AG09319 (cell line): ENCODE measurements around the gene TEX13C.
"Not testable (repeated sequence)": the region's sequence is repeated elsewhere in the genome, so short reads cannot be mapped to it uniquely, and the experiment has no call there.

Source experiments
- DNase-seq: peaks from one replicate; pipeline ENCODE4 v3.0.0-alpha.2; 2010; ENCODE audit warnings: low read depth; ENCODE audit errors: extremely low read depth
- TF ChIP-seq, protein P1 (sequence below): IDR thresholded peaks from 2 replicates; pipeline ENCODE4 v1.5.1; 2011; ENCODE audit warnings: low read depth, mild to moderate bottlenecking, inconsistent platforms, low read length, moderate library complexity

Gene TEX13C

DNA sequence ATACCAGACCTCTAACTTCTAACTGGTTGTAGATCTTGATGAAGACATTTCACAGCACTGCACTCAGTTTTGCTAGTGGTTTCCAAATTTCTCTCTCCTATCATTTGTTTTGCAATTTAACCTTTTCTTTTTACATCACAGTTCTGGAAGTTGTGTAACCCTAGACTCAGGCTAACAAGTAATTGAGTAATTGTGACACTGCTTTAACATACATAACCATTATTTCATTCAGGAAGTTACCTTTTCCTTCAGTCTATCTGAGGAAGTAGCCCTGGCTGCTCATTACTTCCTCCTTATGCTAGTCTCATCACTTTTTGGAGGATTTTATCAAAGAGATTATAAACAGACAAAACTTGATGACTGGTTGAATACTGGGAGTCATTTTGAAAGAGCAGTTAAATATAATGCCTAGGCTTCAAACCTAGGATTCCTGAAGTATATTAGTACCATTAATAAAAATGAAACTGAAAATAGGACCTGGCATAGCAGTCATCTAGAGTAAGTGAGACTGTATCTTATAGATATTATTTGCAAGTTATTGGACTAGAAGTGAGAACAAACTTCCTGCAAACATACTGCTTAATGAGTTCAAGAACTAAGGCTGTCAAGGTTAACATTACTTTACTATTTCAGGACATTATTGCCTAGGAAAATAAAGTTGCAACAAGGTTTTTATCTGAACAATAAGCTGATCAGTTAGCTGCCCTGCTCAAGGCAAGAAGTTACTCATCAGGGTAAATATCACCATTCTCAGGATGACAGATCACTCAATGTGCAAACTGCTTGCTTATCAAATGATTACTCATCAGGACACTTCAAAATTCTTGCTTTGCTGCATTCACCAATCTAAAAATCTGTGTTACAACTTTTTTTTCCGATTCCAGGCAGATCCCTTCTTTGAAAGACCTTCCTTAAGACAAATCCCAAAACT, 25.6 kb upstream of the TEX13C start:
- peak; percentile 3 for DNase-seq

DNA sequence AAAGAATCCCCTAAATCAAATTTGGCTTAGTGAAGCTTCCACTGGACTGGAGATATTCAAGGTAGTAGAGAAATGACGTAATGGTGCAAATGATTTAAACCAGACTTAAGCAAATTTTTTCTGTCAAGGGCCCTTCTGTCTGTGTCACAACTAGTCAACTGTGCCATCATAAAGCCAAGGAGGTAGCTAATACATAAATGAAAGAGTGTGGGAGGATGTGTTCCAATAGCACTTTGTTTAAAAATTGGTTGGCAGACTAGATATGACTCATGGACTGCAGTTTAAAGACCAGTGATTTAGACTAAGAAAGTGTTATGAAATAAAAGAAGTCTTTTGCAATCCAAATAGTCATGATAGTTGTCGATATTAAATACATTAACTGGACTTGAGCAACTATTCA, 24.3 kb upstream of the TEX13C start:
- TF ChIP-seq, protein P1, sequence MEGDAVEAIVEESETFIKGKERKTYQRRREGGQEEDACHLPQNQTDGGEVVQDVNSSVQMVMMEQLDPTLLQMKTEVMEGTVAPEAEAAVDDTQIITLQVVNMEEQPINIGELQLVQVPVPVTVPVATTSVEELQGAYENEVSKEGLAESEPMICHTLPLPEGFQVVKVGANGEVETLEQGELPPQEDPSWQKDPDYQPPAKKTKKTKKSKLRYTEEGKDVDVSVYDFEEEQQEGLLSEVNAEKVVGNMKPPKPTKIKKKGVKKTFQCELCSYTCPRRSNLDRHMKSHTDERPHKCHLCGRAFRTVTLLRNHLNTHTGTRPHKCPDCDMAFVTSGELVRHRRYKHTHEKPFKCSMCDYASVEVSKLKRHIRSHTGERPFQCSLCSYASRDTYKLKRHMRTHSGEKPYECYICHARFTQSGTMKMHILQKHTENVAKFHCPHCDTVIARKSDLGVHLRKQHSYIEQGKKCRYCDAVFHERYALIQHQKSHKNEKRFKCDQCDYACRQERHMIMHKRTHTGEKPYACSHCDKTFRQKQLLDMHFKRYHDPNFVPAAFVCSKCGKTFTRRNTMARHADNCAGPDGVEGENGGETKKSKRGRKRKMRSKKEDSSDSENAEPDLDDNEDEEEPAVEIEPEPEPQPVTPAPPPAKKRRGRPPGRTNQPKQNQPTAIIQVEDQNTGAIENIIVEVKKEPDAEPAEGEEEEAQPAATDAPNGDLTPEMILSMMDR = no peak
- no peak for DNase-seq

More for the DNA sequence above, 25.6 kb upstream of the TEX13C start:
- TF ChIP-seq, protein P1 = no peak

DNA sequence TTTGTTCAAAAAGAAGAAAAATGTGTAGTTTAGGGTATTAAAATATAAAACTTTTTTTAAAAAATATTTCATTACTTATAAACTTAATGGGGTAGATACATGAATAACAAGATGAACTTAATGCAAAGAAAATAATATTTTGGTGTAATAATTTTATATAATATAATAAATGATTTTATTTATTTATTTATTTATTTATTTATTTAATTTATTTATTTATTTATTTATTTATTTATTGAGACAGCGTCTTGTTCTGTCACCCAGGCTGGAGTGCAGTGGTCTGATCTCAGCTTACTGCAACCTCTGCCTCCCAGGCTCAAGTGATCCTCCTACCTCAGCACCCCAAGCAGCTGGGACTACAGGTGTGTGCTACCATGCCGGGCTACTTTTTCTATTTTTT, 20.8 kb upstream of the TEX13C start:
- TF ChIP-seq, protein P1 = no peak
- no peak for DNase-seq

DNA sequence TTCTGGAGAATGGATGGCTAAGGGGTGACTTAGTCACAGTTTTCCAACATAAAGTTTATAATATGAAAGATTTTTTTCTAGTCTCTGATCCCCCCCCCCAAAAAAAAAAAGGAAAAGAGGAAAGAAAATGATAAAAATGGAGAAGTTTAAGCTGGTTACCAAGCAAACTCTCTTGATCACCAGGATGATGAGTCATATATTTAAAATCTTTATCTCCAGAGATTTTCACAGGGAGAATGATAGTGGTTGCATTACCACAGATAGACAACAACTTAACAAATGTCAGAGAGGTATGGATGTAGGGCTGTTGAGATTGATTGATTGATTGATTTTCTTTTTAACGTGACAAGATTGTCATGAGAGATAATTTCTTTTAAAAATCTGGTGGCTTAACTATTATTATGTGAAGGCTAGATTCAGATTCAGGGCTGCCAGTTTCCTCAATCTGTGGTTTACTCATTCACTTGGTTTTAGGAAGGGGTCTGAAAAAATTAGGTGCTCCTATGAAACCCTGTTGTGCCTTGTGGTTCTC, 13.3 kb upstream of the TEX13C start:
- TF ChIP-seq, protein P1 = no peak
- no peak for DNase-seq

DNA sequence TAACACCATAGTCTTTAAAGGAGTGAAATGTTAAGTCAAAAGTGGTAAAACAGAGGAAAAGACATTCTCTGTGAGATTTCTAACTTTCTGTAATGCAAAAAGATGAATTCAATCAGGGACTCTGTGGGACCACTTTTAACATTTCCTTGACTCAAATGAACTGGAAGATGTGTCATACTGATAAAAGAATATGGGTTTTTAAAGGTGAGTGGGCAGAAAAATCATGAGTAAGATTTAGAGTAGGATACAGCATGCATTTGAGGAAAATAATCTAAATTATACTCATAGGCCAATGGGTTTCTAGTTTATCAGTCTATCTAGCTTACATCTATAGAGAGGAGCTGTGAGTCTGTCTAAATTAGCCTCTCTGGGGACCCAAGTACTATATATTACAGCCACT, 11.0 kb upstream of the TEX13C start:
- DNase-seq = no peak

DNA sequence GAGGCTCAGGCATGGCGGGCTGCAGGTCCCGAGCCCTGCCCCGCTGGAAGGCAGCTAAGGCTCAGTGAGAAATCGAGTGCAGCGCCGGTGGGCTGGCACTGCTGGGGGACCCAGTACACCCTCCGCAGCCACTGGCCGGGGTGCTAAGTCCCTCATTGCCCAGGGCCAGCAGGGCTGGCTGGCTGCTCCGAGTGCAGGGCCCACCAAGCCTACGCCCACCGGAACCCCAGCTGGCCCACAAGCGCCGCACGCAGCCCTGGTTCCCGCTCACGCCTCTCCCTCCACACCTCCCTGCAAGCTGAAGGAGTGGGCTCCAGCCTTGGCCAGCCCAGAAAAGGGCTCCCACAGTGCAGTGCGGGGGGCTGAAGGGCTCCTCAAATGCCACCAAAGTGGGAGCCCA, 505 bp upstream of the TEX13C start:
- DNase-seq = not testable (repeated sequence)

More for the DNA sequence above, 11.0 kb upstream of the TEX13C start:
- TF ChIP-seq, protein P1 = no peak

DNA sequence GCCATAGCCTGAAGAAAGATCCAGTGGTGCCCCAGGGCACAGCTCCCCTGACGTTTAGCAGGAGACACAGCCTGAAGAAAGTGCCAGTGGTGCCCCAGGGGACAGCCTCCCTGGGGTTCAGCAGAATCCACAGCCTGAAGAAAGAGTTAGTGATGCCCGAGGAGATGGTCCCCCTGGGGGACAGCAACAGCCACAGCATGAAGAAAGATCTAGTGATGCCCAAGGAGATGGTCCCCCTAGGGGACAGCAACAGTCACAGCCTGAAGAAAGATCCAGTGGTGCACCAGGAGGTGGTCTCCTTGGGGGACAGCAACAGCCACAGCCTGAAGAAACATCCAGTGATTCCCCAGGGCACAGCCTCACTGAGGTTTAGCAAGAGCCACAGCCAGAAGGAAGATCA, 2.8 kb downstream of the TEX13C start:
- TF ChIP-seq, protein P1 = no peak
- DNase-seq = no peak
